Astrocyte (in vitro differentiated cells and primary cell): ENCODE results near the gene SLC25A13. TPM values are rescaled to one million over a fixed set of nuclear protein-coding genes. Genes with fewer than 3 reads are reported as not detected.

Experiments
- DNase-seq: peaks from one replicate; pipeline ENCODE4 v3.0.0-alpha.2; 2010; ENCODE audit warnings: low read depth
- FAIRE-seq: peaks from 2 replicates; lab custom pipeline; 2011; peaks lifted over from hg19 to GRCh38; lab: Jason Lieb, UNC
- H2AFZ ChIP-seq: 2 replicates; pipeline ENCODE4 v1.6.0; 2012; ENCODE audit warnings: low read depth, low read length, inconsistent platforms
- H3K27ac ChIP-seq: 2 replicates; pipeline ENCODE4 v1.5.1; 2011; ENCODE audit warnings: low read depth, low read length, inconsistent platforms
- H3K27me3 ChIP-seq: 2 replicates; pipeline ENCODE4 v1.6.0; 2011; ENCODE audit warnings: low read length, inconsistent platforms; ENCODE audit not compliant: insufficient read depth
- H3K36me3 ChIP-seq: 2 replicates; pipeline ENCODE4 v1.5.1; 2011; ENCODE audit warnings: low read length, inconsistent platforms; ENCODE audit not compliant: insufficient read depth
- H3K4me1 ChIP-seq: 2 replicates; pipeline ENCODE4 v1.5.1; 2011; ENCODE audit warnings: low read length, inconsistent platforms; ENCODE audit not compliant: insufficient read depth
- H3K4me2 ChIP-seq: 2 replicates; pipeline ENCODE4 v1.6.0; 2012; ENCODE audit warnings: low read length, inconsistent platforms
- H3K4me3 ChIP-seq: 2 replicates; pipeline ENCODE4 v1.5.1; 2011; ENCODE audit warnings: low read depth, mild to moderate bottlenecking, low read length, inconsistent platforms; ENCODE audit not compliant: insufficient read depth
- H3K79me2 ChIP-seq: 2 replicates; pipeline ENCODE4 v1.6.0; 2012; ENCODE audit warnings: mild to moderate bottlenecking, low read length, inconsistent platforms; ENCODE audit not compliant: insufficient read depth
- H3K9ac ChIP-seq: 2 replicates; pipeline ENCODE4 v1.6.0; 2012; ENCODE audit warnings: mild to moderate bottlenecking, low read length, inconsistent platforms
- H3K9me3 ChIP-seq: 2 replicates; pipeline ENCODE4 v1.5.1; 2012; ENCODE audit warnings: low read depth, mild to moderate bottlenecking, low read length, inconsistent platforms; ENCODE audit not compliant: insufficient read depth
- H4K20me1 ChIP-seq: 2 replicates; pipeline ENCODE4 v1.6.0; 2012; ENCODE audit warnings: low read length, inconsistent platforms; ENCODE audit not compliant: insufficient read depth
- H3K27ac Mint-ChIP-seq: one replicate; pipeline ENCODE4 v1.8.0; 2021; ENCODE audit warnings: mild to moderate bottlenecking, mixed read lengths; ENCODE audit not compliant: unreplicated experiment
- H3K27me3 Mint-ChIP-seq: one replicate; pipeline ENCODE4 v1.8.0; 2021; ENCODE audit warnings: low read depth, mixed read lengths; ENCODE audit not compliant: unreplicated experiment
- H3K36me3 Mint-ChIP-seq: one replicate; pipeline ENCODE4 v1.8.0; 2021; ENCODE audit warnings: low read depth, mixed read lengths; ENCODE audit not compliant: unreplicated experiment
- H3K4me1 Mint-ChIP-seq: one replicate; pipeline ENCODE4 v1.8.0; 2021; ENCODE audit warnings: low read depth, mixed read lengths; ENCODE audit not compliant: unreplicated experiment
- H3K4me3 Mint-ChIP-seq: one replicate; pipeline ENCODE4 v1.8.0; 2021; ENCODE audit warnings: mild to moderate bottlenecking, moderate library complexity, mixed read lengths; ENCODE audit not compliant: unreplicated experiment
- H3K9me3 Mint-ChIP-seq: one replicate; pipeline ENCODE4 v1.8.0; 2021; ENCODE audit warnings: mild to moderate bottlenecking, mixed read lengths; ENCODE audit not compliant: unreplicated experiment
- CTCF ChIP-seq: IDR thresholded peaks from 2 replicates; pipeline ENCODE4 v1.5.1; 2011; ENCODE audit warnings: low read depth, mild to moderate bottlenecking, inconsistent platforms, low read length, moderate library complexity; ENCODE audit not compliant: insufficient read depth
- EZH2 ChIP-seq: IDR thresholded peaks from 2 replicates; pipeline ENCODE4 v1.6.1; 2012; ENCODE audit warnings: mild to moderate bottlenecking, low read length, inconsistent platforms; ENCODE audit not compliant: insufficient read depth
- total RNA-seq: library from RNA; stranded (reverse); gene quantifications from 2 replicates; pipeline ENCODE4 v1.2.1, GENCODE V29; 2021

Gene SLC25A13
- total RNA-seq, 1 donor from 2014 or later: 58.1 TPM

DNA sequence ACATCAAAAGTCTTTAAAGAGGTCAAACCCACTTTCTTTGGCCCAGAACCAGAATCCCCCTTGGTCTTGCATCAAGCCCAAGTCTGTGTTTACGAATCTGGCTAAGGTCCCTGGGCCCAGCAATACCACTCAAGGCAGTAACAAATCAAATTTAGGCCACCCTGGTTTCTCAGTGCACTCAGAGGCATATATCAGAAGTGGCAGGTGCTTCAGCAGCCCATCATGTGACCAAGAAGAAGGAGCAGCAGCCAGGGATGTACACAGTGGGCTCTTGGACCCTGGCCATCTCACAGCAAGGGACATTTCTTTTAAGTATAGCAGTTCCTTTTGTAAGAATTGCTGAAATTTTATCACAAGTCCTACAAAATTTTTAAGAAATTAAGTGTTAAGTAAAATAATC lies 7.3 kb upstream of the SLC25A13 start:
- FAIRE-seq (no peak), DNase-seq (no peak)
- no peak overlapping the region for H2AFZ ChIP-seq
- no peaks in the 10 kb centered on the region for H3K9me3 ChIP-seq
- TF ChIP-seq CTCF: no peak
- no peak for TF ChIP-seq EZH2
- H3K27me3 ChIP-seq: no peaks in the 10 kb centered on the region
- Mint-ChIP-seq H3K4me3 (no peak overlapping the region), H3K27me3 (no peaks in the 10 kb centered on the region), H3K9me3 (no peaks in the 10 kb centered on the region), H3K4me1 (peaks cover 9% of the 10 kb centered on the region), H3K27ac (no peak overlapping the region), H3K36me3 (no peaks in the 10 kb centered on the region)
- H3K36me3 ChIP-seq: no peaks in the 10 kb centered on the region
- no peak overlapping the region for H3K4me2 ChIP-seq
- no peak overlapping the region for H3K9ac ChIP-seq
- no peak overlapping the region for H3K27ac ChIP-seq
- H3K79me2 ChIP-seq: no peaks in the 10 kb centered on the region
- H3K4me1 ChIP-seq: no peaks in the 10 kb centered on the region
- no peaks in the 10 kb centered on the region for H4K20me1 ChIP-seq
- H3K4me3 ChIP-seq: no peak overlapping the region

- H3K4me1 Mint-ChIP-seq: peaks cover 9% of the 10 kb centered on the region
- no peak for DNase-seq
These were observed 6.1 kb upstream of the SLC25A13 start for GRCh38 chr7:96328016-96328415.

More at GRCh38 chr7:96328016-96328415, 6.1 kb upstream of the SLC25A13 start:
- Histone ChIP-seq H3K79me2 (no peaks in the 10 kb centered on the region), H3K4me3 (no peak overlapping the region), H3K27me3 (no peaks in the 10 kb centered on the region), H3K9me3 (no peaks in the 10 kb centered on the region), H4K20me1 (no peaks in the 10 kb centered on the region), H3K36me3 (no peaks in the 10 kb centered on the region), H3K27ac (no peak overlapping the region), H3K4me2 (no peak overlapping the region), H3K9ac (no peak overlapping the region), H3K4me1 (no peaks in the 10 kb centered on the region), H2AFZ (no peak overlapping the region)
- H3K9me3 Mint-ChIP-seq: no peaks in the 10 kb centered on the region
- TF ChIP-seq EZH2 (no peak), CTCF (no peak)
- no peak overlapping the region for H3K27ac Mint-ChIP-seq
- peak overlapping the region; percentile 3 for H3K4me3 Mint-ChIP-seq
- H3K27me3 Mint-ChIP-seq: no peaks in the 10 kb centered on the region
- H3K36me3 Mint-ChIP-seq: no peaks in the 10 kb centered on the region
- no peak for FAIRE-seq
